WERI-Rb-1 (cell line): ENCODE data around the gene SPG21.

Experiments
- DNase-seq: peaks from one replicate; pipeline ENCODE4 v3.0.0-alpha.2; 2020
- H3K27ac ChIP-seq: fragments of 250-450 bp; sonication (Bioruptor Pico); 2 replicates; pipeline ENCODE4 v1.5.1; 2020; ENCODE audit warnings: mild to moderate bottlenecking, moderate library complexity
- H3K27me3 ChIP-seq: fragments of 250-450 bp; sonication (Bioruptor Pico); 2 replicates; pipeline ENCODE4 v1.5.1; 2021; ENCODE audit warnings: mild to moderate bottlenecking, low read depth, moderate library complexity; ENCODE audit not compliant: insufficient read depth, severe bottlenecking
- H3K36me3 ChIP-seq: fragments of 250-450 bp; sonication (Bioruptor Pico); 2 replicates; pipeline ENCODE4 v1.5.1; 2020; ENCODE audit warnings: mild to moderate bottlenecking, moderate library complexity
- H3K4me3 ChIP-seq: 2 replicates; pipeline ENCODE4 v1.5.1; 2011; ENCODE audit warnings: low read depth, mild to moderate bottlenecking, control low read depth, low read length
- H3K9me3 ChIP-seq: fragments of 250-450 bp; sonication (Bioruptor Pico); 2 replicates; pipeline ENCODE4 v1.5.1; 2021; ENCODE audit warnings: mild to moderate bottlenecking, moderate library complexity; ENCODE audit not compliant: severe bottlenecking
- TF ChIP-seq, protein P1 (sequence below): IDR thresholded peaks from 2 replicates; pipeline ENCODE4 v1.5.1; 2011; ENCODE audit warnings: low read depth, mild to moderate bottlenecking, control low read depth, inconsistent platforms, low read length

SPG21 gene

DNA sequence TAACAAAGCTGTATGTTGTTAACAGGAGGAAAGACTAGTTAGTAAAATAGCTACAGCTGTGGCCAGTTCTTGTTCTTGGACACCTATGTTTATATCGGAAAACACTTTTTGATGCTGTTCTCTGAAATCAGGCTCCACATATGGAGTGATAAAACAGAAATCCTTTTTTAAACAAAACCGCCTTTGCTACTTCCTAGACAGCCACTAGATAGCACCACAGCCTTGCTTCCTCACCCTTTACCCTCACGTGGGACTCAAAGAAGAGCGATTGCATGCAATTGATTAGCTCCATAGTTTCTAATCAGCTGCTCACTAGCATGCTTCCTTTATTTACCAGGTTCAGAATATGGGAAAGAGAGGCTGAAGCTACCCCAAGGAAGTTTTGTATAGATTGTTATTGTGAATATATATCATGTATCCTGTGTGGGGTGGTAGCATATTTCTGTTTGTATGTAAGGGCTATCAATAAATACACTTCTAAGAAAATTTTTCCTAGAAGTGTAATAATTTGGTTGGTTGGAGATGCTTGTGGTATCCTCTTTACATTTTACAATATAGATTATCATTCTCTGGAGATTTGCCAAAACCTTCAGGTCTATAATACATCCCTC, 44.0 kb upstream of the SPG21 start:
- Histone ChIP-seq H3K9me3 (no peaks in the 10 kb centered on the region), H3K4me3 (no peak overlapping the region; the same call in 1 of the 2 replicates), H3K36me3 (no peaks in the 10 kb centered on the region), H3K27me3 (no peaks in the 10 kb centered on the region), H3K27ac (no peak overlapping the region)
- TF ChIP-seq, protein P1, sequence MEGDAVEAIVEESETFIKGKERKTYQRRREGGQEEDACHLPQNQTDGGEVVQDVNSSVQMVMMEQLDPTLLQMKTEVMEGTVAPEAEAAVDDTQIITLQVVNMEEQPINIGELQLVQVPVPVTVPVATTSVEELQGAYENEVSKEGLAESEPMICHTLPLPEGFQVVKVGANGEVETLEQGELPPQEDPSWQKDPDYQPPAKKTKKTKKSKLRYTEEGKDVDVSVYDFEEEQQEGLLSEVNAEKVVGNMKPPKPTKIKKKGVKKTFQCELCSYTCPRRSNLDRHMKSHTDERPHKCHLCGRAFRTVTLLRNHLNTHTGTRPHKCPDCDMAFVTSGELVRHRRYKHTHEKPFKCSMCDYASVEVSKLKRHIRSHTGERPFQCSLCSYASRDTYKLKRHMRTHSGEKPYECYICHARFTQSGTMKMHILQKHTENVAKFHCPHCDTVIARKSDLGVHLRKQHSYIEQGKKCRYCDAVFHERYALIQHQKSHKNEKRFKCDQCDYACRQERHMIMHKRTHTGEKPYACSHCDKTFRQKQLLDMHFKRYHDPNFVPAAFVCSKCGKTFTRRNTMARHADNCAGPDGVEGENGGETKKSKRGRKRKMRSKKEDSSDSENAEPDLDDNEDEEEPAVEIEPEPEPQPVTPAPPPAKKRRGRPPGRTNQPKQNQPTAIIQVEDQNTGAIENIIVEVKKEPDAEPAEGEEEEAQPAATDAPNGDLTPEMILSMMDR = peak; percentile 67
- peak; percentile 34 for DNase-seq

DNA sequence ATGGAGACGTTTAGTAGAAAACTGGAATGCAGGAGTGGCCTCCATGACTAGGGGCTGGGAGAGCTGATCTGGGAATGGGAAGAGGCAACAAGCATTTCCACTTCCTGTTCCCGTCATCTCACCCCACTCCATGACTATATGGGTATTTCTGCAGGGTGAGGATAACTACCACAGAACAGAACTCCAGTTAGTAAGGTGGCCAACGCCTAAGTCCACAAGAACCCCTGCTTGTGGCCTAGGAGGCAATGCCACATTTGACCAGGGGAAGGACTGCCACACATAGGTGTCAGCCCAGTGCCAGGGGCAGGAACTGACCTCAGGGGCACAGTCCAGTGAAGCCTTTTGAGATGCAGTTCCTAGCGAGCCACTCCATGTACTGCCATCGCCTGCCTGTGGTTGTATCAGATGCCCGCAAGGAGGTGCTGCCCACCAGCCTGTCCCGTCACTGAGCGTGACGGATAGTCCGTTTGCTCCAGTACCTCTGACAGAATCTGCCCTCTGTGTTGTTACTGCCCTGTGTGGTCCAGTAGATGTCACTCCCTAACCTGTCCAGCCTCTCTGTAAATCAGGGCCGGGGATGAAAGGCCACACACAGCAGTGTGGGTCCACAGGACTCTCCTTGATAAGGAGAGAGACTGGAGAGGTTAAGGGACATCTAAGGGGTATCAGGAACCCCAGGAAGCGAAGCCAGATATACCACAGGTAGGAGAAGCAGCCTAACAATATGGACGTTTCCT, 43.3 kb upstream of the SPG21 start:
- Histone ChIP-seq H3K27me3 (no peaks in the 10 kb centered on the region), H3K27ac (no peak overlapping the region), H3K36me3 (no peaks in the 10 kb centered on the region), H3K4me3 (no peak overlapping the region; the same call in 1 of the 2 replicates), H3K9me3 (no peaks in the 10 kb centered on the region)
- peak; percentile 83 for DNase-seq
- TF ChIP-seq, protein P1 = peak; percentile 94

DNA sequence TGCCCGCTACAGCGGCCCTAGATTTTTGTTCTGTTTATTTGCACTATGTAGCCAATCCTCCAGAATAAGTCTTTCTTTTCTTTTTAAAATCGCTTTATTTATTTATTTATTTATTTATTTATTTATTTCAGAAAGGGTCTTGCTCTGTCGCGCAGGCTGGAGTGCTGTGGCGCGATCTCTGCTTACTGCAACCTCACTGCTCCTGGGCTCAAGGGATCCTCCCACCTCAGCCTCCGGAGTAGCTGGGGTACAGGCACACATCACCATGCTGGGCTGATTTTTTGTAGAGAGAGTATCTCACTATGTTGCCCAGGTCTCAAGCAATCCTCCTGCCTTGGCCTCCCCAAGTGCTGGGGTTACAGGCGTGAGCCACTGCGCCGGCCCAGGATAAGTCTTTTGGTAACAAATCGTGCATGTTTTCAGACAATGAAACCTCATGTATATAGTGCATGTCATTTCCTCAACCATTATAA, 40.1 kb upstream of the SPG21 start:
- Histone ChIP-seq H3K27me3 (no peaks in the 10 kb centered on the region), H3K4me3 (peak overlapping the region; percentile 82; the same call in 1 of the 2 replicates), H3K27ac (no peak overlapping the region), H3K9me3 (no peaks in the 10 kb centered on the region), H3K36me3 (peaks cover 8% of the 10 kb centered on the region; the same call in 1 of the 2 replicates)
- DNase-seq = no peak
- TF ChIP-seq, protein P1 = no peak

DNA sequence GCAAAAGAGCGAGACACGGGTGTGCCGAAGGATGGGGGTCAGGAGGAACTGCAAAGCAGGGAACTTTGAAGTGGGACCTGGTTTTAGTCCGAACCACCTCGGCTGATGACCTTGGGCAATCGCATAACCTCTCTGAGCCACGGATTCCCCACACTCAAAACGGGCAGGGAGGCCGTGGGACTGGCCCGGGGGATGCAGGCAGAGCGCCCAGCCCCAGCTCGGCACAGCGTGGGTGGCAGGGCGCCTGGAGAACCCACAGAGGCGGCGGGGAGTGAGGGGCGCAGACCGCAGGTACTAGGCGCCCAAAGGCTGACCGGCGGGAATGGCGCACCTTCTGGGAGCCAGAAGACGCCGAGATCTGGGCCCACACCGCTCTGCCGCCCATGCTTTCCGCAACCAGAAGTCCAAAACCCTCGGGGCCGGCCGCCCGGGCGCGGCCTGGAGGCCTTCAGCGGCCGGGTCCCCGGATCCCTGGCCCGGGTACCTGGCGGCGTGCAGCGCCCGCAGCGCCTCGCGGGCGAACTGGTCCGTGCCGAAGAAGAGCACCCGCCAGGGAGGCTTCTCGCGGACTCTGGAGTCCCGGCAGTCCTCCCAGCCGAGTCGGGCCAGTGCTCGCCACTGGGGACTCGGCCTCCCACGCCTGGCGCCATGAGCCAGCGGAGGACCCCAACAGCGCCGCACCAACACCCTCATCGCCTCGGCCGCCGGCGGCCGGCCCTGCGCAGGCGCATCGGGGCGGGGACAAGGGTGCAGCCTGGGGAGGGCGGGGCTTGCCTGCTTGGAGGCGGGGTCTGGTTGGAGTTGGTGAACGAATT, 39.4 kb upstream of the SPG21 start, which contains the start of gene MTFMT:
TSS of gene MTFMT (minus strand) at position 719 of the 815 bp plus-strand sequence. CDS start at position 693, 26 bp downstream.
- TF ChIP-seq, protein P1 = peak; percentile 20; the same call in 1 of the 2 replicates
- H3K9me3 ChIP-seq = no peaks in the 10 kb centered on the region
- H3K27me3 ChIP-seq = no peaks in the 10 kb centered on the region
- H3K27ac ChIP-seq = peak within 1 kb of the TSS; percentile 64
- peaks cover 8% of the 10 kb centered on the region; the same call in 1 of the 2 replicates for H3K36me3 ChIP-seq
- peak; percentile 93 for DNase-seq
- H3K4me3 ChIP-seq = peak within 1 kb of the TSS; percentile 82

- peak overlapping the region; percentile 82; the same call in 1 of the 2 replicates for H3K4me3 ChIP-seq
- TF ChIP-seq, protein P1 = no peak
- H3K27ac ChIP-seq = no peak overlapping the region
- no peaks in the 10 kb centered on the region for H3K9me3 ChIP-seq
- peaks cover 8% of the 10 kb centered on the region; the same call in 1 of the 2 replicates for H3K36me3 ChIP-seq
- H3K27me3 ChIP-seq = no peaks in the 10 kb centered on the region
- DNase-seq = no peak
Observed at GRCh38 chr15:65028338-65028737, 38.6 kb upstream of the SPG21 start.
